GM12878 (cell line): Measurements from ENCODE around the gene WDHD1. TPM values are rescaled to one million over a fixed set of nuclear protein-coding genes. Genes with fewer than 3 reads are reported as not detected.

Source experiments
- ATAC-seq: fragments of 200-7000 bp; cut with Tn5 transposase; 3 replicates; pipeline ENCODE4 v1.9.1; 2020; ENCODE audit warnings: mild to moderate bottlenecking, moderate library complexity
- BruUV-seq: library from RNA; stranded (reverse); fragments of 400-500 nt; replicated peaks from 2 replicates; lab custom pipeline; 2021; lab: Mats Ljungman, UMichigan
- CTCF ChIA-PET: fragments of 300-600 bp; sonication (Branson Sonifier 250); formaldehyde crosslinking; extraction: SDS; loops from one replicate; lab custom pipeline; 2021; ENCODE audit warnings: inconsistent platforms; lab: Yijun Ruan, JAX
- POLR2A ChIA-PET: fragments of 350-600 bp; formaldehyde crosslinking; extraction: SDS; loops from one replicate; lab custom pipeline; 2021; ENCODE audit warnings: inconsistent platforms; lab: Charles Lee
- RAD21 ChIA-PET: fragments of 300-600 bp; sonication (Branson Sonifier 250); formaldehyde crosslinking; loops from one replicate; lab custom pipeline; 2023; ENCODE audit warnings: antibody characterized with exemption; ENCODE audit not compliant: unreplicated experiment; lab: Charles Lee
- SMC1A ChIA-PET: fragments of 300-600 bp; sonication (Branson Sonifier 250); formaldehyde crosslinking; loops from one replicate; lab custom pipeline; 2023; ENCODE audit not compliant: unreplicated experiment, uncharacterized antibody; lab: Charles Lee
- DNase-seq: peaks from one replicate; pipeline ENCODE4 v3.0.0-alpha.2; 2011; ENCODE audit warnings: low read depth, low spot score
- FAIRE-seq: peaks from 3 replicates; lab custom pipeline; 2011; peaks lifted over from hg19 to GRCh38; lab: Jason Lieb, UNC
- H2AFZ ChIP-seq: 2 replicates; pipeline ENCODE4 v1.6.0; 2011; ENCODE audit warnings: low read depth, low read length, control low read depth; ENCODE audit not compliant: control insufficient read depth
- H3K27ac ChIP-seq: 2 replicates; pipeline ENCODE4 v1.5.1; 2011; ENCODE audit warnings: control low read depth; ENCODE audit not compliant: control insufficient read depth, insufficient read depth
- H3K27me3 ChIP-seq, 2 experiments: replicated peaks in 1 of 2; 2 replicates each; pipeline versions ENCODE4 v1.6.0 to v1.6.1; 2011; ENCODE audit warnings: low read length in 1 of 2; ENCODE audit not compliant: control insufficient read depth in 2 of 2, insufficient read depth in 2 of 2
- H3K36me3 ChIP-seq, 2 experiments: 2 replicates each; pipeline ENCODE4 v1.5.1; 2011; ENCODE audit warnings: low read length in 1 of 2; ENCODE audit not compliant: control insufficient read depth in 2 of 2, insufficient read depth in 2 of 2
- H3K4me1 ChIP-seq: 2 replicates; pipeline ENCODE4 v1.6.1; 2011; ENCODE audit warnings: mild to moderate bottlenecking, low read length, moderate library complexity, mixed read lengths; ENCODE audit not compliant: control insufficient read depth, insufficient read depth
- H3K4me2 ChIP-seq: 2 replicates; pipeline ENCODE4 v1.6.0; 2011; ENCODE audit warnings: control low read depth; ENCODE audit not compliant: control insufficient read depth, insufficient read depth
- H3K4me3 ChIP-seq: fragments of 200-600 bp; sonication (generic); 2 replicates; pipeline ENCODE4 v1.5.1; 2016
- H3K79me2 ChIP-seq: 2 replicates; pipeline ENCODE4 v1.6.0; 2011; ENCODE audit warnings: low read length; ENCODE audit not compliant: control insufficient read depth, insufficient read depth
- H3K9ac ChIP-seq: 2 replicates; pipeline ENCODE4 v1.8.0; 2011; ENCODE audit warnings: low read length, control low read depth, mixed read lengths; ENCODE audit not compliant: control insufficient read depth, insufficient read depth
- H3K9me3 ChIP-seq: replicated peaks from 3 replicates; pipeline ENCODE4 v1.5.1; 2011; ENCODE audit warnings: mild to moderate bottlenecking, low read length; ENCODE audit not compliant: control insufficient read depth, insufficient read depth
- H4K20me1 ChIP-seq: 2 replicates; pipeline ENCODE4 v1.6.0; 2011; ENCODE audit not compliant: control insufficient read depth, insufficient read depth
- BACH1 ChIP-seq: fragments of 450-650 bp; IDR thresholded peaks from 2 replicates; pipeline ENCODE4 v1.6.1; 2017; ENCODE audit warnings: mild to moderate bottlenecking, borderline replicate concordance
- BCL11A ChIP-seq: IDR thresholded peaks from 2 replicates; pipeline ENCODE4 v1.6.1; 2011; ENCODE audit warnings: low read depth, low read length
- BCLAF1 ChIP-seq: fragments of 450-650 bp; IDR thresholded peaks from 2 replicates; pipeline ENCODE4 v1.6.1; 2017; ENCODE audit warnings: antibody characterized with exemption, mild to moderate bottlenecking, moderate library complexity
- BRCA1 ChIP-seq: IDR thresholded peaks from 2 replicates; pipeline ENCODE4 v1.6.1; 2011; ENCODE audit warnings: low read depth, low read length, improper control_type of control experiment
- CBX5 ChIP-seq: sonication (generic); IDR thresholded peaks from 2 replicates; pipeline ENCODE4 v1.6.1; 2016; ENCODE audit warnings: low read depth, moderate library complexity, mild to moderate bottlenecking, inconsistent platforms
- CEBPB ChIP-seq, 2 experiments: fragments of 150-350 bp in 1 of 2; IDR thresholded peaks; 2 replicates each; pipeline ENCODE4 v1.6.1; 2012 to 2014; ENCODE audit warnings: low read depth in 2 of 2, low read length in 2 of 2, borderline replicate concordance in 1 of 2, inconsistent platforms in 1 of 2
- CHD2 ChIP-seq: IDR thresholded peaks from 2 replicates; pipeline ENCODE4 v1.6.1; 2011; ENCODE audit warnings: low read depth, low read length, improper control_type of control experiment, borderline replicate concordance
- EZH2 ChIP-seq: IDR thresholded peaks from 2 replicates; pipeline ENCODE4 v1.6.1; 2012; ENCODE audit warnings: low read depth, mild to moderate bottlenecking, control low read depth, inconsistent platforms, low read length, borderline replicate concordance; ENCODE audit not compliant: control insufficient read depth
- HDGF ChIP-seq: fragments of 450-650 bp; IDR thresholded peaks from 2 replicates; pipeline ENCODE4 v1.6.1; 2016; ENCODE audit warnings: antibody characterized with exemption
- IKZF2 ChIP-seq, 2 experiments: fragments of 450-650 bp; IDR thresholded peaks; 2 replicates each; pipeline ENCODE4 v1.6.1; 2017; ENCODE audit warnings: mild to moderate bottlenecking in 2 of 2, moderate library complexity in 2 of 2
- JUNB ChIP-seq: IDR thresholded peaks from 2 replicates; pipeline ENCODE4 v1.6.1; 2016; ENCODE audit warnings: antibody characterized with exemption, mild to moderate bottlenecking
- MYC ChIP-seq: IDR thresholded peaks from 2 replicates; pipeline ENCODE4 v1.6.1; 2011; ENCODE audit warnings: mild to moderate bottlenecking, low read length, moderate library complexity, inconsistent platforms; ENCODE audit not compliant: insufficient read depth, insufficient replicate concordance, insufficient read length, severe bottlenecking
- PKNOX1 ChIP-seq: fragments of 450-650 bp; IDR thresholded peaks from 2 replicates; pipeline ENCODE4 v1.6.1; 2016; ENCODE audit warnings: mild to moderate bottlenecking
- POLR2AphosphoS2 ChIP-seq: IDR thresholded peaks from 2 replicates; pipeline ENCODE4 v1.6.1; 2011; ENCODE audit warnings: low read depth, mild to moderate bottlenecking, low read length, improper control_type of control experiment, moderate library complexity
- SMAD1 ChIP-seq: fragments of 450-650 bp; IDR thresholded peaks from 2 replicates; pipeline ENCODE4 v1.6.1; 2018; ENCODE audit warnings: mild to moderate bottlenecking, low read depth; ENCODE audit not compliant: partially characterized antibody
- SP1 ChIP-seq: IDR thresholded peaks from one replicate; pipeline ENCODE4 v1.6.1; 2011; ENCODE audit warnings: low read depth, low read length
- STAT3 ChIP-seq: IDR thresholded peaks from 2 replicates; pipeline ENCODE4 v1.6.1; 2011; ENCODE audit warnings: low read depth, low read length, improper control_type of control experiment
- TCF3 ChIP-seq: IDR thresholded peaks from 2 replicates; pipeline ENCODE4 v1.6.1; 2012; ENCODE audit warnings: low read depth, mild to moderate bottlenecking, low read length, borderline replicate concordance; ENCODE audit not compliant: insufficient read depth
- WRNIP1 ChIP-seq: IDR thresholded peaks from 2 replicates; pipeline ENCODE4 v1.6.1; 2011; ENCODE audit warnings: low read depth, low read length, improper control_type of control experiment, borderline replicate concordance
- ZBED1 ChIP-seq: IDR thresholded peaks from 2 replicates; pipeline ENCODE4 v1.6.1; 2016; ENCODE audit warnings: borderline replicate concordance
- WGBS: methylation state at CpG from one replicate; pipeline ENCODE4 v1.1.6; 2016; ENCODE audit warnings: low lambda C conversion rate; ENCODE audit not compliant: insufficient replicate concordance, insufficient coverage; ENCODE audit errors: missing lambda C conversion rate; 5-methylcytosine and 5-hydroxymethylcytosine counted together
- in situ Hi-C: fragments of 300-500 bp; cut with MboI; formaldehyde crosslinking; loops from 9 replicates; pipeline ENCODE4 v1.14.3; 2018; ENCODE audit warnings: mixed read lengths
- intact Hi-C: fragments of 100-400 bp; cut with micrococcal nuclease; formaldehyde crosslinking; loops from one replicate; pipeline ENCODE4 v1.14.2; 2022; ENCODE audit not compliant: unreplicated experiment
- polyA plus RNA-seq, 11 experiments: library from polyadenylated mRNA; depleted of rRNA in 4 of 11; unstranded in 6 of 11; stranded (reverse) in 5 of 11; fragments of >200 nt; fragmentation: Nextera tagmentation in 4 of 11; fragmentation: Illumina TruSeq in 1 of 11; extraction: Ambion mirVana in 4 of 11; extraction: Trizol in 1 of 11; gene quantifications; 1 replicate in 1 of 11; 2 replicates in 10 of 11; pipeline versions ENCODE4 v1.2.1 to v1.2.3, GENCODE V29; 2011 to 2016; ENCODE audit warnings: inconsistent platforms in 2 of 11, missing spikeins in 2 of 11, low read depth in 1 of 11
- total RNA-seq, 4 experiments: library from RNA; depleted of rRNA in 3 of 4; stranded (reverse); fragments of >200 nt in 3 of 4; fragmentation: Illumina TruSeq in 1 of 4; extraction: Trizol in 1 of 4; gene quantifications; 2 replicates each; pipeline versions ENCODE4 v1.2.1 to v1.2.3, GENCODE V29; 2013 to 2021

WDHD1 gene
- total and polyA plus RNA-seq, 10 of the 15 experiments (the other 5 are each of a cell fraction or from before 2014, with no cell fraction given): 11.3 to 50.5 (median 32.6) TPM

- TF ChIP-seq CBX5 (no peak), JUNB (no peak), MYC (no peak)
Measured at GRCh38 chr14:54946500-54946899, 80.4 kb downstream of the WDHD1 start (continued).

GRCh38 chr14:54944737-54945391, 82.0 kb downstream of the WDHD1 start:
- H3K4me1 ChIP-seq: no peaks in the 10 kb centered on the region
- H4K20me1 ChIP-seq: no peaks in the 10 kb centered on the region
- H3K9me3 ChIP-seq: no peaks in the 10 kb centered on the region; the same call in 2 of the 3 replicates
- over 99% methylated on average over 9 of the region's 9 CpGs for WGBS
- ChIA-PET CTCF (interaction anchor here (0.7 kb wide), 1 partner anchor 611 kb away, joined by 3 read pairs; no protein-coding TSS in a partner anchor), RAD21 (interaction anchor here (0.7 kb wide), 1 partner anchor 1411 kb away, joined by 3 read pairs; no protein-coding TSS in a partner anchor), SMC1A (interaction anchor here (0.6 kb wide), 2 partner anchors 191 to 1468 kb away, joined by 3 to 4 read pairs; no protein-coding TSS in a partner anchor), POLR2A (no interaction called here)
- no peak overlapping the region for H3K4me2 ChIP-seq
- TF ChIP-seq BACH1: no peak
- TF ChIP-seq BCLAF1: no peak
- TF ChIP-seq HDGF: no peak
- no peak for TF ChIP-seq ZBED1
- TF ChIP-seq SP1: no peak
- TF ChIP-seq BCL11A: no peak
- no peak for TF ChIP-seq BRCA1
- TF ChIP-seq CHD2: no peak
- TF ChIP-seq EZH2: no peak
- TF ChIP-seq STAT3: no peak
- no peak for TF ChIP-seq CEBPB (IDR thresholded peaks at IDR 0.05; ENCODE audit: borderline replicate concordance in 1 of 2, low read depth in 2 of 2, low read length in 2 of 2)
- TF ChIP-seq SMAD1: no peak
- no peak for TF ChIP-seq POLR2AphosphoS2
- no peak for TF ChIP-seq TCF3
- TF ChIP-seq WRNIP1: no peak
- no peak for TF ChIP-seq IKZF2 (IDR thresholded peaks at IDR 0.05)
- no peak for TF ChIP-seq PKNOX1
- peaks cover 2 to 4% of the 10 kb centered on the region in 2 experiments for H3K36me3 ChIP-seq
- intact Hi-C loops (no loop called here), in situ Hi-C loops (no loop called here)
- ATAC-seq (no peak), DNase-seq (no peak), FAIRE-seq (no peak)
- H2AFZ ChIP-seq: no peak overlapping the region
- H3K27me3 ChIP-seq: no peaks in the 10 kb centered on the region
- H3K79me2 ChIP-seq: no peaks in the 10 kb centered on the region
- no peak overlapping the region for H3K9ac ChIP-seq
- no peak overlapping the region for H3K4me3 ChIP-seq
- no peak overlapping the region for H3K27ac ChIP-seq
- BruUV-seq: no TSS peak
